GM18858 (cell line): ENCODE measurements around the gene KLHL13.

Source experiments
- ATAC-seq: cut with Tn5 transposase; IDR thresholded peaks from one replicate; pipeline ENCODE4 v1.9.1; 2021; ENCODE audit not compliant: unreplicated experiment

The KLHL13 gene

GRCh38 chrX:117871796-117872195, 244.8 kb downstream of the KLHL13 start:
- no peak for ATAC-seq

GRCh38 chrX:117860517-117860916, 256.1 kb downstream of the KLHL13 start:
- no peak for ATAC-seq

GRCh38 chrX:117854806-117855205, 261.8 kb downstream of the KLHL13 start:
- ATAC-seq, result no peak

- ATAC-seq, result no peak
Measured at GRCh38 chrX:117851025-117851424, 265.6 kb downstream of the KLHL13 start.
